Muscle of back (tissue), 11 donors: ENCODE data around the gene RBMS1. TPM values are rescaled to one million over a fixed set of nuclear protein-coding genes. Genes with fewer than 3 reads are reported as not detected.

ENCODE experiments used
- DNase-seq, 3 donors: peaks; one replicate each; pipeline versions ENCODE4 v3.0.0 to v3.0.0-alpha.2; 2013
- polyA plus RNA-seq, 10 donors: library from polyadenylated mRNA; unstranded; fragments of 120-200 nt; gene quantifications; one replicate each; pipeline ENCODE4 v1.2.1, GENCODE V29; 2013; ENCODE audit not compliant: insufficient read length in 10 of 10

Gene RBMS1
- polyA plus RNA-seq, 10 donors: 51.2 to 87.9 (median 69.7) TPM

DNA sequence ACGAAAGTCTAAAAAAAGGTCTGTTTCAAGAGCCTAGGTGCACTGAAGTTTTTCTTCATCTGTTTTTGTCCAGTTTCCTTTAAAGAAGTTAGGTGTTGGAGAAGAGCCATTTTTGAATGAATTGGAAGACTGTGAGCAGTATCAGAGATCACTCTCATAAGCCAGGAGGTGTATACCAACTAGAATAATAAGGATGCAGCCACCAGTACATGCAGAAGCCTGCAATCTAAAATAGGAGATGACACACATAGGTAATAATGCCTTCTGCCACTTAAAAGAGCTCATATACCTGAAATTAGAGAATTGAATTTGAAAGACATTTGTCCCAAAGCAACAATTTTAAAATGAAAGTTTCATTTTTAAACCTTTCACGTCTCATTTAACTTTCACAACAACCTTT is 81.7 kb downstream of the RBMS1 start:
- no peak for DNase-seq

DNA sequence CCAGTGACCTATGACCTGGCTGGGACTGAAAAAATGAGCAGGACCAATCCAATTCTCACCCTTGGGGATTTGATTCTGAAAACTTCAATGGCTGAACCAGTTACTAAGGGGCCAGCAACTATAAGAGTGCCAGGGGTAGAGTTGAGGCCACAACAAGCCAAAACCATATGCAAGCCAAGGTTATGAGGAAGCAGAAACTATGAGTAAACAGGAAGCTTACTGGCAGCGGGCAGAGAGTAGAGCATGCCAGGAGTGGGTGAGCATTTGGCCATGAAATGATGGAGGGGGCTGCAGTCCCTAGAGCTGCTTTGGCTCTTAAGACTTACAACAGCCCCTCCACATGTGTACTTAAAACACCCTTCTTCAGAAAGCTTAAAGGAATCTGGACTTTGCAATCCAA is 82.4 kb downstream of the RBMS1 start:
- no peak for DNase-seq

GRCh38 chr2:160409480-160409879 is 84.1 kb downstream of the RBMS1 start:
- no peak for DNase-seq

GRCh38 chr2:160408959-160409291 is 84.7 kb downstream of the RBMS1 start:
- no peak for DNase-seq

DNA sequence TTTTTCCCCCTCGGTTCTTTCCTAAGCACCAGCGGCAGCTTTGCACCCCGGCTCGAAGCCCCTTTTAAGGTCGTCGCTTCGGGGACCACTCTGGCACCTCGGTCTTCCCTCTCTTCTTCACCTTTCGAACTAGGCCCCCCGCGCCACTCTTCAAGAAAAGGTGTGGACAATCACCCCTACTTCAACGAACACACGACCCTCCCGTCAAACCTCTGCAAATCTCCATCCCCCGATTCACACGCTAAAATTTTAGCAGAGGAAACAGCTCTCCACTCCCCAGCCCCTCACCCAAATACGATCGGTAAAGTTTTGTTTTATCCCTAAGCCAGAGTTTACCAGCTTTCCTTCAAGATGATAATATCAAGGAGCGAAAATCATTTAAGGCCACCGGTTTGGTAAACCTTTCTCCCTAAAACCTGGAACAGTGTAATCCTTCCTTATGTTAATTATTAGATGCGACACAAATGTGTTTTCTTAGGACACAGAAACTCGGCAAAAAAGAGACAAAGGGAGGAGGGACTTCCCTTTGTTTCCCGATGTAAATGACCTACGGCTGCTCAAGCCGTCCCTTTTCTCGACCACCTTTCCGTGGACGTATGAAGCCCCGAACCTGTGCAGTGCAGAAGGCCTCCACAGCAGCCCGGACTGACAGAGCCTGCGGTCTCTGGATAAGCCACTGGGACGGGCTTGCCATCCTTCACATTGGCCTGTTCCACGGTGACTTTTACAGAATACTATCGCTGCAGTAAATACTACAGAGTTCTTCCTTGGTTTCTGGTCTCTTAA is 85.2 kb downstream of the RBMS1 start:
- DNase-seq: peak in 1 of 3 donors; percentile 81

- DNase-seq: peak in 2 of 3 donors; percentile 78 to 93
Measured at GRCh38 chr2:160407393-160408172, 86.0 kb downstream of the RBMS1 start.

DNA sequence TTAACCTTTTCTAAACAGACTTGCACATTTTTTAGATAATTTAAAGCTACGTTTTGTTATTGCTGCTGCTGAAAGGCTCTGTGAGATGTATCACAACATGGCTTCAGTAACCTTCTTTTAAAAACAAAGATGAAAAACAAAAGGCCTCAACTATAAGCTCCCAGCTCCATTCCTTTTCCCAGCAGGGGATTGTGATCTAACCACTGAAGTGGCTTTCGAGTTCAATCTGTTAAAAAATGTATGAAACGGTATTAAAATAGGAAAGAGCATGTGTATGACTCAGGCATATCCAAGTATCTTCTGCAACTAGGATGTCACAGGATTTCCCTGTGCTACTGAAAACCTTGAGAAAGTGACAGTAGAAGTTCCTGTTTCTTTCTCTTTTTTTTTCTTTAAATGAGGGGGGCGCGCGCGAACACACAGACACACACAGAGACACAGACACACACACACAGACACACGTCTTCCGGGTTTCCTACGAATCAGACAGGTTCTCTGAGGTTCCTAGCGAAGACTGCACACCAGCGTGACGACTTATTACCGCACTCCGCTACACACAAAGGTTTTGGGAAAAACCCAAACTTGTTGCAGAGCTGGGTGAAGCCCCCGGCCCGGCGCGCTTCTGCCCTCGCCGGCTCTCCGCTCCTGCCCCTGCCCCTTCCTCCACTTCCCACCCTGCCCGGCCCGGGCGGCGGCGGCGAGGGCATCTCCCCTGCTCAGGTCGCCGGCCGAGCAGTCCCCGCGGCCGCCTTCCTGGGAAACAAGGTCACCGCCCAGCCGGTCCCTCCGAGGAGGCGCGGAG is 86.8 kb downstream of the RBMS1 start:
- peak; percentile 71 to 89 (median 79) for DNase-seq

- no peak for DNase-seq
Measured at GRCh38 chr2:160405077-160405867, 88.3 kb downstream of the RBMS1 start.

DNA sequence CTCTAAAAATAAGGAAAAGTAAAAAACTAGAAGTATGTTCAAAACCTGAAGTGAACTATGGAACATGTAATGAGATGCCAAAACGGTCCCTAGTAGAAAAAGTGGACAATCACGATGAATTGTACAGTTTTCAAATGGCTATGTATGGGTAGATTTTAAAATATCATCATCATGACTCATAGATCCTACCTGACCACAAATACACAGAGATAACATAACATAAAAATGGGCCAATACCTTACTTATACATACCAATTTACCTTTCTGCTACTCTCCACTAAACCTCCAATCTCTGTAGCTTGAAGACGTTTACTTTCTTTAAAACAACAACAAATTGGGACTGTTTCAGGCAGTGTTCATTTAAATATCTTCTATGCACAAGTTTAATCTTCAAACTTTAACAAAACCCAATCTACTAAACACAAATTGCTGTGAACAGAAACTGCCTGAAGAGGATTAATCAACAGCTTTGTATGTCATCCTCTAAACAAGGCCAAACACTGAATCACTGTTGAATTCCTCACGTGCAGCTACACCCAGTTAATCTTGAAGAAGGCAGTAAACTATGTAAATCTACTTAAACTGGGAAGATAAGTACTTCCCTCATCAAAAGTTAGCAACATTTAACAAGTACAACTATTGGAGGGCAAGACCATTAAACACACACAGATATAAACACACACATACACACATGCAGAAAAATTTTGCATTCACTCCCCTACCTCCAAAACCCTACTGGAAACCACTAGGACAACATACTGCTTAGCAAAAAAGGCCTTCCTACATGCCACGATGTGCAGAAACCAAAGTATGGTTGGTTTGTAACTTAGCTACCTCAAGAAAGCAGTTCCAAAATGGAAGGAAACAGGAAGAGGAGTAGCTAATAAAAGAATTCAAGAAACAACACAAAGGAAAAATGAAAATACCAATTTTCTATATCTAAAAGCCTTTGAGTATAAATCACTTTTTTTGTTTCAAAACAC is 90.3 kb downstream of the RBMS1 start:
- no peak for DNase-seq

- peak in 1 of 3 donors; percentile 74 for DNase-seq
Measured at GRCh38 chr2:160402501-160402900, 91.1 kb downstream of the RBMS1 start.

DNA sequence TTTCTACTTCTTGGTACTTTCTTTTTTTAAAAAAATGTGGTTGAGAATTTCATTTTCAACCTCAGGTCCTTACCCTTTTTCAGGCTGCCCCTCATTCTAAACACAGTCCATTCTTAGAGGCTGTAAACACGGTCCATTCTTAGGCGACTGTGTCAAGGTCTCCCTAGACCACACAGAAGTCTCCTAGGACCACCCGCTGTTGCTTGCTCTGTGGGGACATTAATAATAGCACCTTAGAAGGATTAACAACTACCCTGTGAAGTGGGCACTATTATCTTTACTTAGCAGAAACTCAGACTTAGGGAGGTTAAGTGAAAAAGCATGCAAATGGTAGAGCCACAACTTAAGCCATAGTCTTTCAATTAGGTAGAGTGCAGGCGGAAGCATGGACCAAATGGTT is 91.7 kb downstream of the RBMS1 start:
- DNase-seq: no peak

DNA sequence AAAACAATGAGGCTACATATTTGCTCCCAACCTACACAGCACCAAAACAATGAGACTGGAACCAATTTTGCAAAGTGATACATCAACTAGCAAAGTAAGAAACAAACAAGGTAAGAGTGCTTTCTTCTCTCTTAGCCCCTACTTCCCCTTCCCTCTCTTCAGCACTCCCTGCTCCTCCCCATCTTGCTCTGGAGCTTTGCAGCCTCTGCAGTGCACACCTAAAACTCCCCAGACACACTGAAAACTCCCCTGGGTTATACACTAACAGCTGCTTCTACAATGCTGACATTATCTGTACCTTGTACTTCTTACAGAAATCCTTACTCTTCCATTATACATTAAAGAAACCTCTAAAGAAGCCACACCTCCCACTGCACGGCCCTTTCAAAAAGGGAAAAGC is 93.7 kb downstream of the RBMS1 start:
- no peak for DNase-seq

GRCh38 chr2:160397530-160397865 is 96.1 kb downstream of the RBMS1 start:
- DNase-seq: no peak

- DNase-seq: no peak
Measured at GRCh38 chr2:160394153-160394552, 99.5 kb downstream of the RBMS1 start.

GRCh38 chr2:160392201-160392600 is 101.4 kb downstream of the RBMS1 start:
- DNase-seq: no peak

GRCh38 chr2:160390544-160391455 is 102.8 kb downstream of the RBMS1 start:
- DNase-seq: peak in 1 of 3 donors; percentile 85

DNA sequence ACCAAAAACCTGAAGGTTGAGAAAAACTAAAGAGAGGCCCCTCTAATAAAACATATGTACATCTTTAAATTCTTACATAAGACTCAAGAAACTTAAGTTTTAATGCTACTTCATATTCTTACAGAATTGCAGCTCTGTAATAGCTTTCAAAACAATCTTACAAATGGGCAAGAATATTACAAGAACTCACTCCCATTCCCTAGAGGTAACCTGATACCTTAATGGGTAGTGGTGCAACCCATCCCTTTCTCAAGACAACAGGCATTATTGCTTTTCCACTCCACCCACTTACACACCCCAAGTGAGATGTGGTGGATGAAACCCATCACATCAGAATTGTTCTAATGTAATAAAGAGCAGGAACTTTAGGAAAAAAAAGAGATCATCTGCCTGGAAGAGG is 103.7 kb downstream of the RBMS1 start:
- no peak for DNase-seq

- DNase-seq: peak in 1 of 3 donors; percentile 75
Measured at GRCh38 chr2:160388464-160389263, 104.9 kb downstream of the RBMS1 start.
